ENCODE measurements around the gene DOCK1.
A peak's percentile ranks its signal among the peaks of the same experiment; 100 is the strongest.
"Not testable (repeated sequence)": the region's sequence is repeated elsewhere in the genome, so short reads cannot be mapped to it uniquely, and the experiment has no call there.

DOCK1 gene

DNA sequence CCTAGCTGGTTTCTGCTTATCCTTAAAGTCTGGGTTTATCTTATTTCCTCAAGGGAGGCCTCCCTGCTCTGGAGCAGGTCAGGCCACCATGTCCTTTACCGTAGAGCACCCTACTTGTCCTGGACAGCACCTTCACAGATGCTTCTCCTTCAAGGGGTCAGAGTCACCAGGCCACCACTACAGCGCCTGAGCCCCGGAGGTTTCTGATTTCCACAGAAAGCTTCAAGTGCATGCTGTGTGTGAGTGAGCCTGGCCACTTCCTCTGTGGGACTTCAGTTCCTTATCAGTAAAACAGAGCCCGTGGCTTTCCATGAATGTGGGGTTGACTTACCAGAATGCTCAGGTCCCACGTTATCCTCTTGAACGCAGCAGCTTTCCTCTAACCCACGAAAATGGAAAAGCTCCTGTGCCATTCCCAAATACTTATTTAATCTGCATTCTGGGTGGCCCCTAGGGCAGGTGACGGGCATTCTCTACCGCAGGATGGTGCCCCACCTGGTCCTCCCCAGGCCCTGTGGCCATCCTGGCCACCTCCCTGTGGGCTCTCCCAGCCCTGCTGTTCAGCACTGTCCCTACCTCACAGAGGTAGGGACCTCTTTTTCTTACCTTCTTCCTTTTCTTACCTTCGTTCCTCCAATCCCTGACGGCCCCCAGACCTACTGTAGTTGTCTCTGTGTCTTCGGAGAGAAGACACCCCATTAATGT, 1.4 kb upstream of the DOCK1 start:
- peak; percentile 14 for DNase-seq

DNA sequence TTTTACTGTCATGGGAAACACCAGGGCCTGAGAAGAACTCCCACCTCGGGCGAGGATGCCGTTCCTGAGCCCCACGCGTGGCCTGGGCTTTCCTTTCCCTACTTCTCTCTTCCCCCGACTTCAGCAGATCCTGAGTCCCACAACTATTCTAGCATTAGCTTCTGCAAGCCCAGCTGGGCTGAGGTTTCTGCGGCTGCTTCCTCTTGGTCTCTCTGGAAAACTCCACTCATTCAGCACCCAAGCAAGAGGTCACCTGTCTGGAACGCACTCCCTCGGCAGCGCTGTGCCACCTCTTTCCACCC, 761 bp upstream of the DOCK1 start:
- peak; percentile 3 for DNase-seq

- DNase-seq, result peak; percentile 36
Measured at GRCh38 chr10:126905776-126906703, 812 bp downstream of the DOCK1 start.

- no peak for DNase-seq
Measured at GRCh38 chr10:126906704-126907422, 1.6 kb downstream of the DOCK1 start.

GRCh38 chr10:126907423-126907970, 2.3 kb downstream of the DOCK1 start:
- DNase-seq, result no peak

GRCh38 chr10:126908225-126908624, 3.0 kb downstream of the DOCK1 start:
- no peak for DNase-seq

DNA sequence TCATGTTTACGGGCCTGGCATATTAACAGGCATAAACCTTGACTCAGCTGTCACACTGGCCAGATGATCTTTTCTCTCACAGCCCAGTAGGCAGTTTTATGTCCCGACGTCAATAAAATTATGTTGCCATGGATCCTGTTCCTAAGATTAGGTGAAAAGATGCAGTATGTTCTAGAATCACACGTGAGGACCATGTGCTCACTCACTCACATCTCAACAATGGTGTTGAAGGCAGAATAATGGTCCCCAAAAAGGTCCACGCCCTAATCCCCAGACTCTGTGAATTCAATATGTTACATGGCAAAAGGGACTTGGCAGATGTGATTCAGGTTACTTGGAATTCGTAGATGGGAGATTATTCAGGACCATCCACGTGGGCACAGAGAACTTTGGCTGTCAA, 3.5 kb downstream of the DOCK1 start:
- no peak for DNase-seq

GRCh38 chr10:126909147-126909546, 3.9 kb downstream of the DOCK1 start:
- DNase-seq, result no peak

- DNase-seq, result no peak
Measured at GRCh38 chr10:126910196-126910595, 5.0 kb downstream of the DOCK1 start.

- DNase-seq, result no peak
Measured at GRCh38 chr10:126910798-126911197, 5.6 kb downstream of the DOCK1 start.

DNA sequence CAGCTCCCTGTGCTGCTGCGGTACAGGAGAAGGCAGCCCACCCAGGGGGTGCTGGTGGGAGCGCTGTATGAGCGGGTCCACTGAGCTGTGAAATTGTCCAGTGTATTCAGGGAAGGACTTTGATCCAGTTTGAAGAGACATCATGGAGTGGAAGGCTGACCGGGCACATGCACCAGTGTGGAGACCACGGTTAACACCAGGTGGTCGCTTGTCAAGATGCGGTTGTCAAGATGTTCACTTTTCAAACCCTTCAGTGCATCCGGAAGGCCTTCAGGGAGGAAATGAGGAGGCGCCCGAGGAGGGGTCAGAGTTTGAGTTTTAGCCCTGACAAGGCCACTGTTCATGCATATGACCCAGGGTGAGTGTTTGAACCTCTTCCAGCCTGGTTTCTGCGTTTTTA, 6.1 kb downstream of the DOCK1 start:
- no peak for DNase-seq

- no peak for DNase-seq
Measured at GRCh38 chr10:126913316-126913715, 8.1 kb downstream of the DOCK1 start.

- no peak for DNase-seq
Measured at GRCh38 chr10:126914561-126914960, 9.3 kb downstream of the DOCK1 start.

GRCh38 chr10:126916952-126917351, 11.7 kb downstream of the DOCK1 start:
- not testable (repeated sequence) for DNase-seq

- no peak for DNase-seq
Measured at GRCh38 chr10:126917375-126917774, 12.1 kb downstream of the DOCK1 start.

DNA sequence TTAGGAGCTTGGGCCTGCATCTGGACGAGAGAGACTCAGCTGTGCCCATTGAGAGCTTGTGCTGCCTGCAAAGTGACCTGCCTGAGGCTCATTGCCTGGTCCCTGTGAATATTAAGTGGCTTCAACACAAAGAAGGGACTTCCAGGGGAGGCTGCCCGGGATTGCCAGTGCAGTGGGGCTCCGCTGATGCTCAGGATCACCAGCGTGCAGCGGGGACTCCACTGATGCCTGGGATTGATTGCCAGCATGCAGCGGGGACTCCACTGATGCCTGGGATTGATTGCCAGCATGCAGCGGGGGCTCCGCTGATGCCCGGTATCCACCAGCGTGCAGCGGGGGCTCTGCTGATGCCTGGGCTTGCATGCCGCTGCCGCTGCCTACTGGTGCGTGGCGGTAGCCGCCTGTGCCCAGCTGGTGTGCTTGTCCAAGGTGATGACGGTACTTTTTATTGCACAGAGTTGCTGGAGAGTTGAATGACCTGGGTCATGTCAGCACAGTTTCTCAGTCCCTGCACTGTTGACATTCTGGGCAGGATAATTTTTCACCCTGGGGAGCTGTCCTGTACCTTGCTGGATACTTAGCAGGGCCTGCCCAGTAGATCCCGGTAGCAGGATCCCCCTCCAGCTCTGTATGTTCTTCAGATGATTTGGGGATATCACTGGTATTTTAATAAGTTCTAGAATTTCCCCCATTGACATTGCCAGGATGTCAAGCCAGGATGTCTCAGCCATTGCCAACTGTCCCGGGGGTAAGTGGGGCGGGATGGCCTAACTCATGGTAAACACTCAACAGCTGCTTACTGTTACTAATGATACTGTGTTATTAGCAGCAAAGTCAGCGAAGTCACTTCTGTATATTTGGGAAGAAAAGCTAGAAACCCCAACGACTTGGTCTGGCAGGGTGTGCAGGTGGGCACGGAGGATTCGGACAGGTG, 13.0 kb downstream of the DOCK1 start:
- DNase-seq, result no peak

DNA sequence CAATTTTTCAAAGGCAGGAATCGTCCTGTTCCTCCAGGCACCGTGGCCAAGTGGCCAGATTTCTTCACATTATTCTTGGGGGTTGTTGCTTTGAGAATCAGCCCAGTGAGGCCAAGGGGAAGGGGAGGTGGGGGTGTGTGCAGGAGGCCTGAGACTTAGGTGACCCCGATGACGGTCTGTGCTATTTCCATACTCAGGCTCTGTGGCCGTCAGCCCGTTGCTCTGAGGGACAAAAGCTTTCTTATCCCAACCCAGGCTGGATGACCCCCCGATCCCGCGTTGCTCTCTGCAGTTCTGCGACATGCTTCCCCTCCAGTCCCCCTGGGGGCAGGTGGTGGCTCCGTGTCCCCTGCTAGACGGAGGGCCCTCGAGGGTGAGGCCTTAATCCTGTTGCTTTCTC, 14.2 kb downstream of the DOCK1 start:
- no peak for DNase-seq

DNA sequence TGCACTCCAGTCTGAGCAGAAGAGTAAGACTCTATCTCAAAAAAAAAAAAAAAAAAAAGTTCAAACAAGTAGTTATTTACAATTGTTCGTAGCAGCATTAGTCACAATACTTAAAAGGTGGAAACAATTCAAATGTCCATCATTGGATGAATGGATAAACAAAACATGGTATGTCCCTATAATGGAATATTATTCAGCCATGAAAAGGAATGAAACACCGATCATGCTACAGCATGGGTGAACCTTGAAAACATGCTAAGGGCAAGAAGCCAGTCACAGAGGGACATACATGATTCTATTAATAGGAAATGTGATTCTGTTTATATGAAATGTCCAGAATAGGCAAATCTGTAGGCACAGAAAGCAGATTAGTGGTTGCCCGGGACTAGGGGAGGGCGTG, 15.9 kb downstream of the DOCK1 start:
- no peak for DNase-seq

DNA sequence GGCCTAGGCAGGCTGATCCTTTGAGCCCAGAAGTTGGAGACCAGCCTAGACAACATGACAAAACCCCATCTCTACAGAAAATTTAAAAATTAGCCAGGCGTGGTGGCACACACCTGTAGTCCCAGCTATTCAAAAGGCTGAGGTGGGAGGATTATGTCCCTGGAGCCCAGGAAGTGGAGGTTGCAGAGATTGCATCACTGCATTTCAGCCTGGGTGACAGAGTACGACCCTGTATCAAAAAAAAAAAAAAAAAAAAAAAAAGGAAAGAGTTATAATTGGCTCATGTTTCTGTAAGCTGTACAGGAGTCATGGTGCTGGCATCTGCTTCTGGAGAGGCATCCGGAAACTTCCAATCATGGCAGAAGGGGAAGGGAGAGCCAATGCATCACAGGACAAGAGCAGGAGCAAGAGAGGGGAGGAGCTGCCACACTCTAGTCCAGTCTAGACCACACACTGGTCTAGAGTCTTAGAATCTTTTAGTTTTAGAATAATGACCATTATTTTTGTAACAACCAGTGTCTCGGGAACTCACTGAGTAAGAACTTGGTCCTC, 16.8 kb downstream of the DOCK1 start:
- no peak for DNase-seq

- DNase-seq, result no peak
Measured at GRCh38 chr10:126924180-126924914, 19.1 kb downstream of the DOCK1 start.

DNA sequence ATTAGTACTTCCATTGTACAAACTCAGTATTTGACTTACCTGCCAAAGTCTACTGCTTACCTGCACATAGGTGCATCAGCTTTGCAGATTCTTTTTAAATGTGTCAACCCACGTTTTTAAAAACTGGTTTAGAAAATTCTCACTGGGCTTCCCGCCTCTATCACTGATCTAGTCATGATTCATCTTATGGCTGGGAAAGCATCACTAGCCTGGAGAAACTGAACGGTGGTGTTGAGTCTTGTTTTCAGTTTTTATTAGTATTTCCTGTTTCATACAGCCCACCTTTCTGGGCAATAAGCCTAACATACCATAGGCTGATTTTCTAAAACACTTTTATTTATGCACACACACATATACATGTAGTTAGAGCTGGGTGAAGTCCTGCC, 19.7 kb downstream of the DOCK1 start:
- no peak for DNase-seq

Data from suppressor macrophage treated with lipopolysaccharide for 4 hours (primary cell).